Skeletal muscle tissue (tissue), 4 donors: ENCODE results near the gene PRUNE1. TPM values are rescaled to one million over a fixed set of nuclear protein-coding genes. Genes with fewer than 3 reads are reported as not detected.
A peak's percentile ranks its signal among the peaks of the same experiment; 100 is the strongest.

Source experiments
- H3K27ac ChIP-seq: one replicate; pipeline ENCODE4 v1.7.0; 2013; ENCODE audit warnings: mild to moderate bottlenecking, low read depth, low read length, inconsistent platforms
- H3K27me3 ChIP-seq, 3 donors: one replicate each; pipeline ENCODE4 v1.7.0; 2013; ENCODE audit warnings: low read length in 3 of 3; ENCODE audit not compliant: control insufficient read depth in 3 of 3, insufficient read depth in 3 of 3
- H3K36me3 ChIP-seq, 3 donors: one replicate each; pipeline ENCODE4 v1.7.0; 2013; ENCODE audit warnings: low read length in 3 of 3; ENCODE audit not compliant: control insufficient read depth in 3 of 3, insufficient read depth in 3 of 3
- H3K4me1 ChIP-seq, 3 donors: one replicate each; pipeline ENCODE4 v1.7.0; 2013; ENCODE audit warnings: low read length in 3 of 3, mild to moderate bottlenecking in 3 of 3; ENCODE audit not compliant: control insufficient read depth in 3 of 3, insufficient read depth in 3 of 3
- H3K4me3 ChIP-seq, 3 donors: one replicate each; pipeline ENCODE4 v1.7.0; 2013; ENCODE audit warnings: low read length in 3 of 3
- H3K9ac ChIP-seq, 3 donors: one replicate each; pipeline ENCODE4 v1.7.0; 2013; ENCODE audit warnings: low read length in 3 of 3, mild to moderate bottlenecking in 3 of 3, moderate library complexity in 2 of 3, low read depth in 1 of 3
- H3K9me3 ChIP-seq, 3 donors: one replicate each; pipeline ENCODE4 v1.7.0; 2013; ENCODE audit warnings: low read length in 3 of 3; ENCODE audit not compliant: control insufficient read depth in 3 of 3
- total RNA-seq: library from RNA; depleted of rRNA; stranded (reverse); fragments of >200 nt; gene quantifications from one replicate; pipeline ENCODE4 v1.2.3, GENCODE V29; 2014
- donor health status: Osteomylitis.

The PRUNE1 gene
- total RNA-seq, 1 donor from 2014 or later: 9.9 TPM

GRCh38 chr1:150969626-150970025, 38.6 kb upstream of the PRUNE1 start:
- Histone ChIP-seq H3K4me1 (peaks cover 37 to 40% (median 37%) of the 10 kb centered on the region in 3 donors), H3K27me3 (no peaks in the 10 kb centered on the region), H3K9me3 (no peaks in the 10 kb centered on the region)

GRCh38 chr1:150970808-150971582, 37.3 kb upstream of the PRUNE1 start:
- peaks cover 29 to 36% (median 29%) of the 10 kb centered on the region in 3 donors for H3K36me3 ChIP-seq
- no peaks in the 10 kb centered on the region for H3K27me3 ChIP-seq
- peak overlapping the region; percentile 30 to 92 (median 56) for H3K9ac ChIP-seq
- H3K4me3 ChIP-seq: peak overlapping the region; percentile 1 to 49 (median 13)
- no peaks in the 10 kb centered on the region for H3K9me3 ChIP-seq
- H3K27ac ChIP-seq: peak overlapping the region; percentile 79
- peaks cover 37 to 42% (median 39%) of the 10 kb centered on the region in 3 donors for H3K4me1 ChIP-seq

More at GRCh38 chr1:150969626-150970025, 38.6 kb upstream of the PRUNE1 start:
- Histone ChIP-seq H3K27ac (no peak overlapping the region), H3K9ac (no peak overlapping the region), H3K4me3 (no peak overlapping the region), H3K36me3 (peaks cover 37 to 50% (median 38%) of the 10 kb centered on the region in 3 donors)

- Histone ChIP-seq H3K4me1 (peaks cover 37 to 42% (median 39%) of the 10 kb centered on the region in 3 donors), H3K9ac (peak overlapping the region; percentile 54 to 92 (median 56)), H3K36me3 (peaks cover 20 to 28% (median 21%) of the 10 kb centered on the region in 3 donors), H3K27ac (peak overlapping the region; percentile 79), H3K4me3 (peak overlapping the region; percentile 14 to 92 (median 24)), H3K9me3 (no peaks in the 10 kb centered on the region), H3K27me3 (no peaks in the 10 kb centered on the region)
Measured at GRCh38 chr1:150971583-150972416, 36.4 kb upstream of the PRUNE1 start.

- Histone ChIP-seq H3K27me3 (no peaks in the 10 kb centered on the region), H3K9ac (peak overlapping the region; percentile 54 to 92 (median 56)), H3K27ac (peak overlapping the region; percentile 79), H3K9me3 (no peaks in the 10 kb centered on the region), H3K36me3 (peaks cover 14 to 21% (median 14%) of the 10 kb centered on the region in 3 donors), H3K4me1 (peaks cover 42 to 49% (median 42%) of the 10 kb centered on the region in 3 donors), H3K4me3 (peak overlapping the region; percentile 83 to 92 (median 89))
Measured at GRCh38 chr1:150972417-150972940, 35.8 kb upstream of the PRUNE1 start.

GRCh38 chr1:150973258-150973835, 34.9 kb upstream of the PRUNE1 start:
- Histone ChIP-seq H3K27ac (peak overlapping the region; percentile 79), H3K36me3 (peaks cover 5 to 13% (median 6%) of the 10 kb centered on the region in 3 donors), H3K4me3 (peak overlapping the region; percentile 83 to 92 (median 89)), H3K27me3 (no peaks in the 10 kb centered on the region), H3K9ac (peak overlapping the region; percentile 87 to 95 (median 92)), H3K9me3 (no peaks in the 10 kb centered on the region), H3K4me1 (peaks cover 44 to 56% (median 44%) of the 10 kb centered on the region in 3 donors)

- Histone ChIP-seq H3K27me3 (no peaks in the 10 kb centered on the region), H3K36me3 (peaks cover 0 to 6% (median 0%) of the 10 kb centered on the region in 3 donors), H3K27ac (peak overlapping the region; percentile 79), H3K4me3 (peak overlapping the region; percentile 83 to 92 (median 89)), H3K4me1 (peaks cover 44 to 57% (median 44%) of the 10 kb centered on the region in 3 donors), H3K9me3 (no peaks in the 10 kb centered on the region), H3K9ac (peak overlapping the region; percentile 87 to 95 (median 92))
Measured at GRCh38 chr1:150973836-150974579, 34.2 kb upstream of the PRUNE1 start.

GRCh38 chr1:150974580-150975478, 33.4 kb upstream of the PRUNE1 start, which contains the start of gene CERS2:
Gene CERS2, minus strand, starts transcription at chr1:150974835. Its CDS starts 5,745 bp downstream, at chr1:150969090.
- Histone ChIP-seq H3K36me3 (peaks cover 0 to 5% (median 0%) of the 10 kb centered on the region in 3 donors), H3K9me3 (no peaks in the 10 kb centered on the region), H3K9ac (peak within 1 kb of the TSS; percentile 87 to 95 (median 92)), H3K27me3 (no peaks in the 10 kb centered on the region), H3K4me3 (peak within 1 kb of the TSS; percentile 83 to 92 (median 89)), H3K27ac (peak within 1 kb of the TSS; percentile 79), H3K4me1 (peaks cover 46 to 60% (median 51%) of the 10 kb centered on the region in 3 donors)

GRCh38 chr1:150976401-150976821, 31.8 kb upstream of the PRUNE1 start:
- no peak overlapping the region for H3K4me3 ChIP-seq
- no peaks in the 10 kb centered on the region for H3K9me3 ChIP-seq
- H3K4me1 ChIP-seq: peaks cover 33 to 45% (median 40%) of the 10 kb centered on the region in 3 donors
- peak overlapping the region in 1 of 3 donors; percentile 51 for H3K9ac ChIP-seq
- H3K27ac ChIP-seq: peak overlapping the region; percentile 66
- peaks cover 0 to 5% (median 0%) of the 10 kb centered on the region in 3 donors for H3K36me3 ChIP-seq
- H3K27me3 ChIP-seq: no peaks in the 10 kb centered on the region
